HuH-7 (cell line): ENCODE data around the gene NDOR1.

Experiments
- DNase-seq: peaks from one replicate; pipeline ENCODE4 v3.0.0; 2011; ENCODE audit warnings: low spot score

The NDOR1 gene

GRCh38 chr9:137198902-137199283 is 6.6 kb upstream of the NDOR1 start:
- DNase-seq: no peak

- DNase-seq: no peak
Observed at GRCh38 chr9:137199411-137200121, 5.9 kb upstream of the NDOR1 start.

DNA sequence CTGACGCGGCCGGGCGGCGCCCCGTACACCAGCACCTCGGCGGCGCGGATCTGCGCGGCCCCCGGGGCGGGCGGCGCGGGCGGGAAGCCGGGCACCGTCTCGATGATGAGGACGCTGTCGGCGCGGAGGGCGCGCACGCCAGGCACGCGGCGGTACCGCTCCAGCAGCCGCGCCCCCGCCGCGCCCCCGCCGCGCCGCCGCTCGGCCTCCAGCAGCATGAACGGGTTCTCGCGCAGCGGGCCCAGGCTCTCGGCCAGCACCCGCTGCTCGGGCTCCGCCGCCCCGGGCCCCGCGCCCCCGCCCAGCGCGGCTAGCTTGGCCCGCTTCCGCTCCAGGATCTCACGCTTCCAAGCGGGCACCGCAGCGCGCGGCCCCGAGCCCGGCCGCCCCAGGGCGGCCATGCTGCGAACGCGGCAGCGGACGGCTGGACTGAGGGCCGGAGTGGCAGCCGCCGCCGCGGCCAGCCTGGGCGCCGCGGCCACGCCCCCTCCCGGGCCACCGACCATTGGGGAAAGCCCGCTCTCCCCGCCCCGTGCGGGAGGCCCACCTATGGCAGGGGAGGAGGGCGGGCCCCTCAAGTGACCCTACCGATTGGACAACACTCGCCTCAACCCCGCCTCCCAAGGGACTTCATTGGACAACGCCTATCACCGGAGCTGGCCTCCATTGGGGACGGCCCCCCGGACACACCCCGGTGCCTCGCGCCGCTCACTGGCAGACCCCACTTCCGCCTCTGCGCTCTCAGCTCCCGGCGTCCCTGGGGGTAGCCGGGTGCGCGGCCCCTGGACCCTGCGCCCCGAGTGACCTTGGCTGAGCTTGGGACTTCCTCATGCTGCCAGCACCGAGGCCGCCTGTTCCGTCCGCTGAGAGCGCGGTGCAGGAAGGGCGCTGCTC is 4.9 kb upstream of the NDOR1 start, which contains the start of gene TPRN:
Gene TPRN, minus strand, starts transcription at position 431 of the 894 bp plus-strand sequence. Its CDS starts 30 bp downstream, at position 401.
- DNase-seq: peak; percentile 100

DNA sequence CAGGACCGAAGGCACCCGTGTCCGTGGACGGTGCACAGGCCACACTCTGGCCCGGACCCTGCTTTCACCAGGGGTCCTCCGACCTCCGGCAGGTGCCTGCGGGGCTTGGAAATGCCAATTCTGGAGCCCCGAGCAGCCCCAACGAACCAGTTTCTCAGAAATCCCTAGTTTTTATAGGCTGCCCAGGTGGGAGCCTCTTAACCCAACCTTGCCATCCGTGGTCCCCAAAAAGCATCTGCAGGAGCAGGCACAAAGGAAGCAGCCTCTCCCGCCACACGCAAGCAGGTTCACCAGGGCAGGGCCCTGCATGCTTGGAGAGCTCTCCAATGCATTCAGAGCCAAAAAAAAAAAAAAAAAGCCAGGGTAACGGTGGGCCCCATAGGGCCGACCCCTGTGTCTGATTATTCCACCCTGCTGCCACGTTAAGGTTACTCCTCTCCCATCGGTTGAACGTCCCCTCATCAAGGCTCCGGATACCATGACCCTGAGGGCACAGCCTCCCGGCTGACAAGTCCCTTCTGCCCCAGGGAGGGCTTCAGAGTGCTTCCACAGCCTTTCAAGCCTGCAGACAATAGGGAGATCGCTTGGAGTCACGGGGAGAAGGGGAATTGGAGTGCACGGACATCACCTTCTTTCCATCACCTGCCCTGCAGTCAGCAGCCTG is 4.2 kb upstream of the NDOR1 start:
- DNase-seq: no peak

- DNase-seq: no peak
Observed at GRCh38 chr9:137202966-137203365, 2.5 kb upstream of the NDOR1 start.

GRCh38 chr9:137204731-137205125 is 772 bp upstream of the NDOR1 start:
- no peak for DNase-seq

DNA sequence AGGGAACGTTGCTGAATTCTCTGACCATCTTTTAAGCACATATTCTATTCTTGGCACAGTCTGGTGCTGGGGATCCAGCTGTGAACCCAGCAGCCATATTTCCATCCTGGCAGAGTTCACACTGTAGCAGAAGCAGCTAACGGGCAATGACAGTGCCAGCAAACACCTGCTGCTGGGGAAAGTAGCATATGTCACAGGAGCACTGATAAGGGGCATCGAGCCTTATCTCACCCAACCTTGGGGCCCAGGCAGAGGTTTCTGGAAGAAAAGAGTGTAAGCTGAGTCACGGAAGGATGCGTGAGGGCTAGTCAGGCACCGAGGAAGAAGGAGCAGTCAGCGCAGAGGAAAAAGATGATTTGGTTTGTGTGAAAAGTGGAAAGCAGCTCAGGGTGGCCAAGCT is 1.1 kb downstream of the NDOR1 start:
- no peak for DNase-seq

DNA sequence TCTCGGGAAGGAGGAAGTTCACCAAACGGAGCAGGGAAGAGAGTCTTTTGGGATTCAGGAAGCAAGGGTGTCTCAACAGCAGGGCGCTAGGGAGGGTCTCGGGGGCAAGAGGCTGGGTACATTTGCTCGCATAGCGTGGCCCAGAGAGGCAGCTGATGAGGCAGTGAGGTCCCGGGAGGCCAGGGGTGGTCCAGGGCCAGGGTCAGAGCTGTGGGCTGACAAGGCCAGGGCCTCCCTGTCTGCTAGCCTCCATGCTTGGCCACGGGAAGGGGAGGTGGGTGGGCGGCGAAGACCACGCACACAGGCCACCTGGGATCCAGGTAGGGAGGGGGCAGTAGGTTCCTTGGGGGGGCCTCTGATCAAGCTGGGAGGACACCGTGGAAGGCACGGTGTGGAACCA is 6.0 kb downstream of the NDOR1 start:
- no peak for DNase-seq

- no peak for DNase-seq
Observed at GRCh38 chr9:137212520-137212919, 7.0 kb downstream of the NDOR1 start.

- no peak for DNase-seq
Observed at GRCh38 chr9:137213160-137214060, 7.9 kb downstream of the NDOR1 start.

- DNase-seq: no peak
Observed at GRCh38 chr9:137214620-137215019, 9.1 kb downstream of the NDOR1 start.

DNA sequence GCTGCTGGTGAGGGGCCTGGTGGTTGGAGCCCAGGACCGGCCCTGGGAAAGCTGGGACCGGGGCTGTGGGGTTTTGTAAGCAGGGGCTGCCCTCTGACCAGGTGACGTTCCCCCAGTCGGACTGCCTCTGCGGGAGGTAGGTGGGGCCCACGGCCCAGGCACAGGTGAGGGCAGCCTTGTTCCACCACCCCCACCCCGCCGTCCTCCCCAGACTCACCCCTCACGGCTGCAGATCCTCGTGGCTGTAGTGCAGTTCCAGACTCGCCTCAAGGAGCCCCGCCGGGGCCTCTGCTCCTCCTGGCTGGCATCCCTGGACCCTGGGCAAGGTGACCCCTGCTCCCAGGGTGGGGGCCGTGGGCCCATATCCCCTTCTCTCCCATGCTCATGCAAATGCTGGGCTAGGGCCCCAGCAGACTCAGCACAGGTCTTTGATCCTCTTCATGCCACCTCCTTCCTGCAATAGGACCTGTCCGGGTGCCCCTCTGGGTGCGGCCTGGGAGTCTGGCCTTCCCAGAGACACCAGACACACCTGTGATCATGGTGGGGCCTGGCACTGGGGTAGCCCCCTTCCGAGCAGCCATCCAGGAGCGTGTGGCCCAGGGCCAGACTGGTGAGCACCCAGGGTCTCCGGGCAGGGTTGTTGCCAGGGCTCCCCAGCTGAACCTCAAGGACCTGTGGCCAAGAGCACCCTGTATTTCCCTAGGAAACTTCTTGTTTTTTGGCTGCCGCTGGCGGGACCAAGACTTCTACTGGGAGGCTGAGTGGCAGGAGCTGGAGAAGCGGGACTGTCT is 9.9 kb downstream of the NDOR1 start:
- no peak for DNase-seq

- DNase-seq: no peak
Observed at GRCh38 chr9:137216188-137216965, 10.9 kb downstream of the NDOR1 start.

GRCh38 chr9:137217276-137218211 is 12.0 kb downstream of the NDOR1 start:
- DNase-seq: no peak

DNA sequence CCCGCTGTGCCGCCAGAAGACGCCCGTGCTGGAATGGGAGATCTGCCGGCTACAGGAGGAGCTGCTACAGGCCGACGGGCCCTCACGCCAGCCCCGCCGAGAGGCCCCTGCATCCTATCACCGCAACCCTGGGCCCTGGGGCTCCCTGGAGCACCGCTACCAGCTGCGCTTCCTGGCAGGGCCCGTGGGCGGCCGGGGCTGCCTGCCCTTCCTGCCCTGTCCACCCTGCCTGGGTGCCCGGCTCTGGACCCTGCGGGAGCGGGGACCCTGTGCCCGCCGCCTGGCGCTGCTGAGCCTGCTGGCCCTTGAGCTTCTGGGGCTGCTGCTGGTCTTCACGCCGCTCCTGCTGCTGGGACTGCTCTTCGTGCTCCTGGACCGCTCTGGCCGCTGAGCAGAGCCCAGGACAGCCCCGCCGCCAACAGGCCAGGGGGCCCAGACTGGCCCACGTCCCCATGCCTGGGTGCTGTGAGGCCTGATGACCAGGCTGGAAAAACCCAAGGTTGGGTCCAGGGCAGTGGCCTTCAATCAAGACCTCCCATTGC is 12.8 kb downstream of the NDOR1 start:
- DNase-seq: no peak

GRCh38 chr9:137218754-137219271 is 13.3 kb downstream of the NDOR1 start:
- peak; percentile 80 for DNase-seq

DNA sequence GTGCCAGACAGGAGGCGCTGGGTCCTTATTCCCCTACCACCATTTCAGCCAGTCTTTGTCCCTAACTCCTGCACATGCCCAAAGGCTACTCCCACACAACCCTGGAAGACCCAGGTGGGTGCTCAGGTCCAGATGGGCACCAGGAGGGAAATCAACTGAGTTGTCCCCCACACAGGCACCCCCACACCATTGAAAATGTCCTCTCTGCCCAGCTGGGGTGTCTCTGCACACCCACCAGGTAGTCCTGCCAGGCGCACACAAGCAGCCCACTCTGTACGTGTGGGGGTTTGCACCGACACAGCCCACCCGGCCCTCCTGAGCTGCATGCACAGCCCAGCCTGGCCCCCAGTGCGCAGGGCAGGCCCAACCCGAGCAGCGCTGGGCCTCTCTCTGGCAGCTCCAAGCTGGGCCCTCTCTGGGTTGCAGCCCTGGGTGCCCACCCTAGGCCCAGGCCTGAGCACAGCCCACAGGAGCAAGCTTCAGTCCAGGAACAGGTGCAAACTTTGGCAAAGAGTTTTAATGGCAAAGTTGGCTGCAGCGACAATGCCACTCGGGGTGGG is 14.3 kb downstream of the NDOR1 start:
- DNase-seq: no peak
